KMS-11 (cell line): Measurements from ENCODE around the gene ATP13A2.

ENCODE experiments used
- H2AFZ ChIP-seq: fragments of 200-600 bp; sonication (generic); 2 replicates; pipeline ENCODE4 v1.6.1; 2016; ENCODE audit warnings: antibody characterized with exemption, mixed run types, low read depth
- H3K27ac ChIP-seq: fragments of 200-600 bp; sonication (generic); 2 replicates; pipeline ENCODE4 v1.6.1; 2016; ENCODE audit warnings: mild to moderate bottlenecking, mixed run types
- H3K27me3 ChIP-seq: fragments of 200-600 bp; sonication (generic); 2 replicates; pipeline ENCODE4 v1.6.1; 2017; ENCODE audit warnings: mild to moderate bottlenecking, low read depth, mixed run types, moderate library complexity; ENCODE audit not compliant: insufficient read depth
- H3K36me3 ChIP-seq: fragments of 200-600 bp; sonication (generic); 2 replicates; pipeline ENCODE4 v1.6.1; 2017; ENCODE audit warnings: mild to moderate bottlenecking, mixed run types; ENCODE audit not compliant: insufficient read depth
- H3K4me1 ChIP-seq: fragments of 200-600 bp; sonication (generic); 2 replicates; pipeline ENCODE4 v1.6.1; 2016; ENCODE audit warnings: mild to moderate bottlenecking, low read depth, mixed run types; ENCODE audit not compliant: poor library complexity, severe bottlenecking
- H3K4me2 ChIP-seq: fragments of 200-600 bp; sonication (generic); 2 replicates; pipeline ENCODE4 v1.7.0; 2016; ENCODE audit warnings: mild to moderate bottlenecking, mixed run types
- H3K4me3 ChIP-seq: fragments of 200-600 bp; sonication (generic); IDR thresholded peaks from 2 replicates; pipeline ENCODE4 v1.6.1; 2017; ENCODE audit warnings: low read depth, low read length, mixed read lengths; ENCODE audit not compliant: insufficient read depth
- H3K79me2 ChIP-seq: fragments of 200-600 bp; sonication (generic); 2 replicates; pipeline ENCODE4 v1.6.1; 2016; ENCODE audit warnings: low read depth, mixed run types; ENCODE audit not compliant: insufficient read depth
- H3K9ac ChIP-seq: fragments of 200-600 bp; sonication (generic); 2 replicates; pipeline ENCODE4 v1.6.1; 2016; ENCODE audit warnings: mild to moderate bottlenecking, mixed run types
- H4K20me1 ChIP-seq: fragments of 200-600 bp; sonication (generic); 2 replicates; pipeline ENCODE4 v1.6.1; 2016; ENCODE audit warnings: mild to moderate bottlenecking, mixed run types; ENCODE audit not compliant: insufficient read depth
- TF ChIP-seq, protein P1 (sequence below): fragments of 200-600 bp; sonication (generic); conservative IDR thresholded peaks from 2 replicates; pipeline ENCODE4 v1.6.1; 2017; ENCODE audit warnings: low read depth, mild to moderate bottlenecking, antibody characterized with exemption, low read length, moderate library complexity, mixed read lengths

The ATP13A2 gene

DNA sequence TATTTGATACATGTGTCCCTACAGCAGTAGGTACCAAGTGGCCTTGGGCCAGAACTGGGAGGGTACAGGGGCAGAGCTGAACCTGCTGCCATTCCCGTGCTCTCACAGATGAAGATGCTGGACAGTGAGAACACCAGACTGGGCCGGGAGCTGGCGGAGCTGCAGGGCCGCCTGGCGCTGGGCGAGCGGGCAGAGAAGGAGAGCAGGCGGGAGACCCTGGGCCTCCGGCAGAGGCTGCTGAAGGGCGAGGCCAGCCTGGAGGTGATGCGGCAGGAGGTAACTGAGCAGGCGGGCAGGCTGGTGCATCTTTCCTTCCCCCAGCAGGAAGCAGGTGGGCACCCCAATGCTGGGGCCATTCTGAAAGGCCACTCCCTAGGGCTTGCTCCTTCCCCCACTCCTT lies 53.3 kb downstream of the ATP13A2 start:
- Histone ChIP-seq H4K20me1 (no peaks in the 10 kb centered on the region), H3K9ac (no peak overlapping the region), H3K79me2 (no peaks in the 10 kb centered on the region), H3K27me3 (no peaks in the 10 kb centered on the region), H3K27ac (no peak overlapping the region), H2AFZ (no peak overlapping the region), H3K4me2 (no peak overlapping the region), H3K4me1 (peaks cover 11% of the 10 kb centered on the region), H3K36me3 (no peaks in the 10 kb centered on the region), H3K4me3 (no peak overlapping the region)
- TF ChIP-seq, protein P1, sequence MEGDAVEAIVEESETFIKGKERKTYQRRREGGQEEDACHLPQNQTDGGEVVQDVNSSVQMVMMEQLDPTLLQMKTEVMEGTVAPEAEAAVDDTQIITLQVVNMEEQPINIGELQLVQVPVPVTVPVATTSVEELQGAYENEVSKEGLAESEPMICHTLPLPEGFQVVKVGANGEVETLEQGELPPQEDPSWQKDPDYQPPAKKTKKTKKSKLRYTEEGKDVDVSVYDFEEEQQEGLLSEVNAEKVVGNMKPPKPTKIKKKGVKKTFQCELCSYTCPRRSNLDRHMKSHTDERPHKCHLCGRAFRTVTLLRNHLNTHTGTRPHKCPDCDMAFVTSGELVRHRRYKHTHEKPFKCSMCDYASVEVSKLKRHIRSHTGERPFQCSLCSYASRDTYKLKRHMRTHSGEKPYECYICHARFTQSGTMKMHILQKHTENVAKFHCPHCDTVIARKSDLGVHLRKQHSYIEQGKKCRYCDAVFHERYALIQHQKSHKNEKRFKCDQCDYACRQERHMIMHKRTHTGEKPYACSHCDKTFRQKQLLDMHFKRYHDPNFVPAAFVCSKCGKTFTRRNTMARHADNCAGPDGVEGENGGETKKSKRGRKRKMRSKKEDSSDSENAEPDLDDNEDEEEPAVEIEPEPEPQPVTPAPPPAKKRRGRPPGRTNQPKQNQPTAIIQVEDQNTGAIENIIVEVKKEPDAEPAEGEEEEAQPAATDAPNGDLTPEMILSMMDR: no peak

DNA sequence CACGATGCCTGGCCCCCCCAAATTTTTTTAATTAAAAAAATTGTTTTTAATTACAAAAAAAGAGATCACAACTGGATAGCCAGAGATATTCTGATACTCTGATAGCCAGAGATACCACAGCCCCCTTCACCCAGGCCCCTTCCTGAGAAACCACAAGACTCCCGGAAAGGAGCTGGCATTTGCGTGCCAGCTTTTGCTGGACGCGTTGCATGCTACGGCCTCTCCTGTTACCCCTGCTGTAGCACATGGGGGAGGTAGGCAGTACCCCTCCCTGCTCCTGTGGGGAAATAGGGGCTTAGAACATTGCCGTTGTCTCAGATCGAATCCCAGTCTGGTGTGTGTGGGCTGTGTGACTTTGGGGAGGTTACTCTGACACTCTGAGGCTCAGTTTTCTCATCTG lies 54.0 kb downstream of the ATP13A2 start:
- H3K4me3 ChIP-seq: no peak overlapping the region
- no peak overlapping the region for H2AFZ ChIP-seq
- no peak overlapping the region for H3K9ac ChIP-seq
- H4K20me1 ChIP-seq: no peaks in the 10 kb centered on the region
- H3K4me2 ChIP-seq: no peak overlapping the region
- no peaks in the 10 kb centered on the region for H3K27me3 ChIP-seq
- H3K4me1 ChIP-seq: peaks cover 11% of the 10 kb centered on the region
- no peaks in the 10 kb centered on the region for H3K36me3 ChIP-seq
- TF ChIP-seq, protein P1: no peak
- no peaks in the 10 kb centered on the region for H3K79me2 ChIP-seq
- H3K27ac ChIP-seq: no peak overlapping the region

- Histone ChIP-seq H2AFZ (no peak overlapping the region), H3K27me3 (no peaks in the 10 kb centered on the region), H4K20me1 (no peaks in the 10 kb centered on the region), H3K4me1 (peaks cover 11% of the 10 kb centered on the region), H3K36me3 (no peaks in the 10 kb centered on the region), H3K9ac (no peak overlapping the region), H3K27ac (no peak overlapping the region), H3K4me2 (no peak overlapping the region), H3K79me2 (no peaks in the 10 kb centered on the region), H3K4me3 (no peak overlapping the region)
- TF ChIP-seq, protein P1: no peak
Measured at GRCh38 chr1:16956775-16957174, 55.0 kb downstream of the ATP13A2 start.

GRCh38 chr1:16955186-16955585 lies 56.5 kb downstream of the ATP13A2 start:
- H3K4me2 ChIP-seq: no peak overlapping the region
- no peaks in the 10 kb centered on the region for H3K36me3 ChIP-seq
- H3K4me1 ChIP-seq: peaks cover 3% of the 10 kb centered on the region
- no peak overlapping the region for H2AFZ ChIP-seq
- H3K4me3 ChIP-seq: no peak overlapping the region
- H4K20me1 ChIP-seq: no peaks in the 10 kb centered on the region
- TF ChIP-seq, protein P1: no peak
- H3K27ac ChIP-seq: no peak overlapping the region
- H3K9ac ChIP-seq: no peak overlapping the region
- H3K79me2 ChIP-seq: no peaks in the 10 kb centered on the region
- no peaks in the 10 kb centered on the region for H3K27me3 ChIP-seq
